Measurements from ENCODE around the gene TMEM169.
"Not testable (repeated sequence)": the region's sequence is repeated elsewhere in the genome, so short reads cannot be mapped to it uniquely, and the experiment has no call there.

Gene TMEM169

GRCh38 chr2:216072473-216072872 is 9.2 kb upstream of the TMEM169 start:
- DNase-seq: no peak

- no peak for DNase-seq
Measured at GRCh38 chr2:216073773-216074172, 7.9 kb upstream of the TMEM169 start.

- no peak for DNase-seq
Measured at GRCh38 chr2:216074380-216074779, 7.3 kb upstream of the TMEM169 start.

GRCh38 chr2:216074794-216075193 is 6.9 kb upstream of the TMEM169 start:
- DNase-seq: no peak

- no peak for DNase-seq
Measured at GRCh38 chr2:216075510-216076485, 5.9 kb upstream of the TMEM169 start.

GRCh38 chr2:216078776-216079175 is 2.9 kb upstream of the TMEM169 start:
- no peak for DNase-seq

- not testable (repeated sequence) for DNase-seq
Measured at GRCh38 chr2:216080048-216080447, 1.7 kb upstream of the TMEM169 start.

- no peak for DNase-seq
Measured at GRCh38 chr2:216081012-216081411, 707 bp upstream of the TMEM169 start.

GRCh38 chr2:216082117-216082711 is 495 bp downstream of the TMEM169 start:
- DNase-seq: no peak

GRCh38 chr2:216082805-216083204 is 1.1 kb downstream of the TMEM169 start:
- DNase-seq: no peak

- no peak for DNase-seq
Measured at GRCh38 chr2:216083464-216084281, 2.0 kb downstream of the TMEM169 start.

GRCh38 chr2:216084547-216084946 is 2.8 kb downstream of the TMEM169 start:
- DNase-seq: no peak

- DNase-seq: no peak
Measured at GRCh38 chr2:216086207-216086893, 4.6 kb downstream of the TMEM169 start.

GRCh38 chr2:216090369-216090786 is 8.7 kb downstream of the TMEM169 start:
- DNase-seq: no peak

GRCh38 chr2:216092646-216093045 is 10.9 kb downstream of the TMEM169 start:
- no peak for DNase-seq

- no peak for DNase-seq
Measured at GRCh38 chr2:216094701-216095100, 13.0 kb downstream of the TMEM169 start.

GRCh38 chr2:216098421-216099334 is 17.0 kb downstream of the TMEM169 start:
- no peak for DNase-seq

GRCh38 chr2:216101109-216101508 is 19.4 kb downstream of the TMEM169 start:
- DNase-seq: no peak

- DNase-seq: no peak
Measured at GRCh38 chr2:216103213-216103612, 21.5 kb downstream of the TMEM169 start.

GRCh38 chr2:216104691-216105090 is 23.0 kb downstream of the TMEM169 start:
- DNase-seq: no peak

GRCh38 chr2:216107320-216107719 is 25.6 kb downstream of the TMEM169 start:
- no peak for DNase-seq

Measured in activated gamma-delta T cell (primary cell).